Cortex of kidney (tissue), 1 donor: Measurements from ENCODE around the gene RAP1GAP2.
"Not testable (repeated sequence)": the region's sequence is repeated elsewhere in the genome, so short reads cannot be mapped to it uniquely, and the experiment has no call there.

Experiments used
- DNase-seq: peaks from one replicate; lab custom pipeline; 2025; lab: John Stamatoyannopoulos, UW

Gene RAP1GAP2

GRCh38 chr17:2796164-2797125 lies at the start of gene RAP1GAP2:
RAP1GAP2 (plus strand) TSS chr17:2796438; CDS start chr17:2796528, 90 bp downstream.
- no peak for DNase-seq

GRCh38 chr17:2749058-2749783 lies 47.0 kb upstream of the RAP1GAP2 start, which contains the start of gene CCDC92B:
CCDC92B (minus strand) TSS chr17:2749652; CDS start chr17:2735145, 14,507 bp downstream.
- DNase-seq, result no peak

DNA sequence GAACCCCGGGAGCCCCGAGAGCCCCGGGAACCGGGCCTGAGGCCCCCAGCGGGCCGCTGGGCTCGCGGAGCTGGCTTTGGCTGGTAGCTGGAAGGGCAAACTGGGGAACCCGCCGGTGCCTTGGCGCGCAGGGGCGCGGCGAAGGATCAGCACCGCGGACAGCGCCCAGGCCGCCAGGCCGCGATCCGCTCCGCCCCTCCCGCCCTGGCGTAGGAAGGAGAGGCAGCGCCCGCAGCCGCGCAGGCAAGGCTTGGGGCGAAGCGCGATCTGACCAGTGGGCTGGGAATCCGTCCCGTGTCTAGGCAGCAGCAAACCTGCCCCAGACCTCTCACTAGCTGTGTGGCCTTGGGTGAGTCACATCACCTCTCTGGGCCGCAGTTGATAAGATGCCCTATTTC lies 46.5 kb upstream of the RAP1GAP2 start:
- no peak for DNase-seq

GRCh38 chr17:2750721-2751120 lies 45.5 kb upstream of the RAP1GAP2 start:
- no peak for DNase-seq

DNA sequence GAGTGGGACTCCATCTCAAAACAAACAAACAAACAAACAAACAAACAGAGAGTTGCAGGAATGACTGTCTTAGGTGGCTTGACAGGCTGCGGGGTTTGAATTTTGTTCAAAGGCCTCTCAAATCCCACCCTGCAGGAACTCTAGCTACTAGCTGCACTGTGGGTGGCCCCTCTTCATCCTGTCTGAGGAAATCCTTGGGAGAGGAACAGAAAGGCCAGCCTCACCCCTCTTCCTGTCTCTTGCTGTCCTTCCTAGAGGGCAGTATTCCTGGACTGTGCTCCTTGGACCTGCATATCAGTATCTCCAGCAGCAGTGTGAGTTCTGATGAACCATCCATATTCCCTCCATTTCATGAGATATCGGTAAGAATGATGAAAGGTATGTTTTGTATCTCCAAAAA lies 44.7 kb upstream of the RAP1GAP2 start:
- DNase-seq, result no peak

GRCh38 chr17:2755891-2756724 lies 40.1 kb upstream of the RAP1GAP2 start:
- no peak for DNase-seq

DNA sequence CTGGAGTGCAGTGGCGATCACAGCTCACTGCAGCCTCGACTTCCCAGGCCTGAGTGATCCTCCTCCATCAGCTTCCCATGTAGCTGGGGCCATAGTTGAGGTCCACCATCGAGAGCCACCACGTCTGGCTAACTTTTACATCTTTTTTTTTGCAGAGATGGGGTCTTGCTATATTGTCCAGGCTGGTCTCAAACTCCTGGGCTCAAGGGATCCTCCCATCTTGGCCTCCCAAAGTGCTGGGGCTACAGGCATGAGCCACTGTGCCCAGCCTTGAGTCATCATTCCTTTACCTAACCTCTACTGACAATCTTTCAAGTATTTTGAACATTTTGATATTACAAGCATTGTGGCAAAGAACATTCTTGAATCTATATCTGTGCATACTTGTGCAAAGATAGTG lies 37.4 kb upstream of the RAP1GAP2 start:
- no peak for DNase-seq

DNA sequence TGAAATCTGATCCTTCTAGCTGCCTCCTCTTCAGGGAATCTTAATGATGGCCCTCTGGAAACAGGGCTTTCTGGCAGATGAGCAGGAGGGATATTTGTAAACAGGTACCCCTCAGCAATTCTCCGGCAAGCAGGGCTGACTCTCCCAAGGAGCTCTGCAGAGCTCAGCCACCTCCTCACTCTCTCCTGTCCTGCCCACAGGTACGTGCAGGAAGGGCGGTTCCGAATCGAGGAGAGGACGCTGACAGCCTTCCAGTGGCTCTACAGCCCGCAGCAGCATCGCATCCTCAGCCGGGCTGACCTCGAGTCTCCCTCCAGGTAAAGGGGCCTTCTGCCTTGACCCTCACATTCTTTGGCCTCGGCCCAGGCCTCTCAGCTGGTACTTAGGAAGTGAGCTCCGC lies 26.1 kb upstream of the RAP1GAP2 start:
- DNase-seq, result no peak

GRCh38 chr17:2775206-2775605 lies 21.0 kb upstream of the RAP1GAP2 start:
- no peak for DNase-seq

DNA sequence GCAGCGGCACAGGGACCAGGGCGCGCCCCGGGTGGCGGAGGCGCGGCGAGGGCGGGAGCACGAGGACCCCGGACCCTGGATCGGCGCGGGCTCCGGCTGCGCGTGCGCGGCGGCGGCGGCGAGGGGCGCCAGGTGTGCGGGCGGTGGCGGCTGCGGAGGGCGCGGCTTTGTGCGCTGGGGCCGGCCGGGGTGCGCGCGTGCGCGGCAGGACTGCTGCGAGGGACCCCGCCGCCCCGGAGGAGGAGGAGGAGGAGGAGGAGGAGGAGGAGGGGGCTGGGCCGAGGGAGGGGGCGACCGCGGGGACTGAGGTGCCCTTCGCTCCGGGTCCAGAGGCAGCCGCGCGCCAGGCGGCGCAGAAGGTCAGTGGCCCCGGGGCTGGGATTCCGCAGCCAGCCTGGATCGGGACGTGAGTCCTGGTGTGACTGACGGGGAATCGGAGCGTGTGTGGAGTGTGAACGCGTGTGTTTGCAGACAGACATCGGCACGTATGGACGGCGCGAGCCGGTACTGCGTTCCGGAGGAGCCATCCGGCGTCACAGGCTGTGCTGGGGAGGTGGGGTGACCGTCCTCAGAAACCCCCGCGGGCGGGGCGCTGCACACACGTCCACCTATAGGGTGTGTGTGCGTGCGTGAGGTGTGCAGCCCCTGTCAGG lies 19.5 kb upstream of the RAP1GAP2 start:
- no peak for DNase-seq

GRCh38 chr17:2777242-2777867 lies 18.9 kb upstream of the RAP1GAP2 start:
- no peak for DNase-seq

DNA sequence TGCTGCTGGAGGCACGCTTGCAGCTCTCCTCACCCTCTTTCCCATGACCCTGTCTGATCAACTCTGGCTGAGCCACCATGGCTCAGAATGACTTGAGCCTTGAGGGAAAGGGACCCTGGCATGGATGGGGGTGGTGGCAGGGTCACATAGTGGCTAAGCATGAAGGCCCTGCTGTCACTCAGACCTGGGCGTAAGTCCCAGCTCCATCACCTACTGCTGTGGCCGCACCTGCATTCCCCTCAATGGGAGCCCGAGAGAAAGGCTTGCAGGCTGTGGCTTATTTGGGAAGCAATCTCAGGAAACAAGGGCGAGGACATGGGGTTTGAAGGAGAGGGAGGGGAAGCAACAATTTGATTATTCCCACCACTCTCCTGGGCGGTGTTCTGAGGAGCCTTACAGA lies 17.7 kb upstream of the RAP1GAP2 start:
- DNase-seq, result no peak

DNA sequence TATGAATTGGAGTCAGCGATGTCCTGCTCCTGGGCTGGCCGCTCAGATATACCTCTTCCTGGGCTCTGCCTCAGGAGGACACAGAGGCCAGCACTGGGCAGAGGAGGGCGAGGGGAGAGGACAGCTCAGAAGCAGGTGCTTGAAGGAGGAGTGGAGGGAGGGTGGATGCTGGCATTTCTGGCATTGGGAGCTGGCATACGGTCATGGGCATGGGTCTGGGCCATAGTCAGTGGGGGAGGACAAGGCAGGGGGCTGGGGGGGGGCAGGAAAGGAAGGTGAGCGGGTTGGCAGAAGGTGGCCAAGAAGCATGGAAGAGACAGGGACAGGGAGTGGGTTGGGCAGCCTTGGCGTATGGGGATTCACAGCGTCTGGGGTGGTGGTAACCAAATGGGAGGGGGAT lies 16.7 kb upstream of the RAP1GAP2 start:
- no peak for DNase-seq

GRCh38 chr17:2780256-2780655 lies 16.0 kb upstream of the RAP1GAP2 start:
- DNase-seq, result no peak

- DNase-seq, result no peak
These were observed 15.2 kb upstream of the RAP1GAP2 start for GRCh38 chr17:2780931-2781454.

DNA sequence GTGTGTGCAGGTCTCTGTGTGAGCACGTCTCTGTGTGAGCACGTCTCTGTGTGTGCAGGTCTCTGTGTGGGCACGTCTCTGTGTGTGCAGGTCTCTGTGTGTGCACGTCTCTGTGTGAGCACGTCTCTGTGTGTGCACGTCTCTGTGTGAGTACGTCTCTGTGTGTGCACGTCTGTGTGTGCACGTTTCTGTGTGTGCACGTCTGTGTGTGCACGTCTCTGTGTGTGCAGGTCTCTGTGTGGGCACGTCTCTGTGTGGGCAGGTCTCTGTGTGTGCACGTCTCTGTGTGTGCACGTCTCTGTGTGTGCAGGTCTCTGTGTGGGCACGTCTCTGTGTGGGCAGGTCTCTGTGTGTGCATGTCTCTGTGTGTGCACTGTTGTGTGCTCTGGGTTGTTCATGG lies 14.6 kb upstream of the RAP1GAP2 start:
- DNase-seq, result not testable (repeated sequence)

DNA sequence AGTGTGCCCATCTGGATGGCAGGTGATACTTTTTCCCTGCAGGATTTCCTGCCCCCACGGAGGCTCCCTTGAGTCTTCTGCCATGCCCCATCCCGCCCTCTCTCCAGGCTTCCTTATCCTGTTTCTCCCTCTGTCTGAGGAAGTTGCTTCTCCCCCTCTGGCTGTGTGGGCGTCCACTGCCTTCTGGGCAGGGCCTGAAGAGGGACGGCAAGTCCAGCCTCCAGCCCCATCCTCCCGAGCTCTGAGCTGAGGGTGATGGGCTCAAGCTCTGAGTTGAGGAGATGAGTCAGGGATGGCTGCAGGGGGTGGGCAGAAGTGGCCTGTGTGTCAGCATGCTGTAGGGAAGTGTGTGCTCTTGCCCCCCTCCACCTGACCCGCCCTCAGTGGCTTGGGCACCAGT lies 14.2 kb upstream of the RAP1GAP2 start:
- no peak for DNase-seq

GRCh38 chr17:2783310-2784030 lies 12.8 kb upstream of the RAP1GAP2 start:
- DNase-seq, result no peak

DNA sequence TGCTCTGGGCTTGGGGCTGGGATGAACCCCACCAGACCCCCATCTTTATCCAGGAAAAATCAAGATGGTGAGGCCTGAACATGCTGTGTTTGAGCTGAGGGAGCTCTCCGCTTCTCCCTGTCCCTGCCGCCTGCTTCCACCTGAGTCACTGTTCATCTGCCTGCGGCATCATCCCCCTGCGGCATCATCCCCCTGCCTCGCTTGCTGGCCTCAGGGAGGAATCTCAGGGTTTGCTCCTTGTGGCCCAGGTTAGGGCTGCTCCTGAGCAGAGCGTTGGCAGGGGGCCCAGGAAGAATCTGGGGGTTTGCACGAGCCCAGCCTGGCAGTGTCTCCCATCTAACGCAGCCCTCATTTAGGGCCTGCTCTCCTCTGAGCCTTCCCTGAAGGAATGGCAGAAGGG lies 11.4 kb upstream of the RAP1GAP2 start:
- no peak for DNase-seq

GRCh38 chr17:2785376-2785775 lies 10.9 kb upstream of the RAP1GAP2 start:
- not testable (repeated sequence) for DNase-seq
